Neuron (in vitro differentiated cells): ENCODE results near the gene FBXL13.
"Not testable (repeated sequence)": the region's sequence is repeated elsewhere in the genome, so short reads cannot be mapped to it uniquely, and the experiment has no call there.

ENCODE experiments used
- H2AFZ ChIP-seq: one replicate; pipeline ENCODE4 v1.6.1; 2013; ENCODE audit warnings: low read depth, mild to moderate bottlenecking, inconsistent platforms, low read length, moderate library complexity
- H3K27me3 ChIP-seq: one replicate; pipeline ENCODE4 v1.6.1; 2013; ENCODE audit warnings: low read length; ENCODE audit not compliant: insufficient read depth
- H3K36me3 ChIP-seq: one replicate; pipeline ENCODE4 v1.6.1; 2013; ENCODE audit warnings: low read length; ENCODE audit not compliant: insufficient read depth
- H3K4me1 ChIP-seq: one replicate; pipeline ENCODE4 v1.6.1; 2013; ENCODE audit warnings: low read length; ENCODE audit not compliant: insufficient read depth
- H3K4me3 ChIP-seq: 2 replicates; pipeline ENCODE4 v1.5.1; 2013; ENCODE audit warnings: mild to moderate bottlenecking, low read length, moderate library complexity
- H3K9me3 ChIP-seq: one replicate; pipeline ENCODE4 v1.6.1; 2013; ENCODE audit warnings: low read length

Gene FBXL13

DNA sequence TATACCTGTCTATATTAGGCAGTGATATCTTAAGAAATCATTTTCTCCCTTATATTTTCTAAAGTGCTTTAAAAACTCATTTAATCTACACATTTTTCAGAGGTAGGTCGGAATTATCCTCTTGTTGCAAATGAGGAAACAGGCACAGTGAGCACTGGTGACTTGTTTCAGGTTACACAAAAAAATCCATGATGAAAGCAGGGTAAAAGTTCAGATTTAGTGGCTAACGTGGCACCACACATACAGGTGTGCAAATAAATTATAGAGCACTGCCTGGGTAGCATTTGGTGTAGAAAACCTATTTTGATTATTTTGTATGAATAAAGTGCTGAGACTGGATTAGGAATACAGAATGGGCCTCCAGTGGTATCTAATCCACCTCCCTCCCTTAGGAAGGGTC, 26.9 kb upstream of the FBXL13 start:
- Histone ChIP-seq H3K9me3 (no peaks in the 10 kb centered on the region), H2AFZ (no peak overlapping the region), H3K27me3 (no peaks in the 10 kb centered on the region), H3K36me3 (peaks cover 47% of the 10 kb centered on the region), H3K4me1 (peaks cover 7% of the 10 kb centered on the region), H3K4me3 (no peak overlapping the region)

DNA sequence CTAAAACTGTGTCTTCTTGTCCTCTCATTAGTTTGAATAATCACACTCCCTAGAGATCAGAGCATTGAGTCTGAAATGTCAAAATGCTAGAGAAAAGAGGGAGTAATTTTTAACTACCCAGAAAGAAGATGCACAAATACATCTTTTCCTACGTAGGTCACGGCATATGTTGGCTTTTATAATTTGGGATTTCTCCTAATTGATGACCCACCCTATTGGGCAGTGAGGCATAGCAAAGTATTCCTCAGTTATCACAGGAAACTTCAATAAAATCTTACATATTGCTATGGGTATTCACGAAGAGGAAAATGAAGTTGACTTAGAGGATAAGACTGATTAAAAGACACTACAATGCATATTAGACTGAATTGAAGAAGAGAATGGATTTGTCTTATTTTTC, 25.8 kb upstream of the FBXL13 start:
- H3K4me3 ChIP-seq, result no peak overlapping the region
- peaks cover 53% of the 10 kb centered on the region for H3K36me3 ChIP-seq
- H3K9me3 ChIP-seq, result no peaks in the 10 kb centered on the region
- no peaks in the 10 kb centered on the region for H3K27me3 ChIP-seq
- no peaks in the 10 kb centered on the region for H3K4me1 ChIP-seq
- no peak overlapping the region for H2AFZ ChIP-seq

GRCh38 chr7:103097041-103097440, 22.4 kb upstream of the FBXL13 start:
- Histone ChIP-seq H3K4me3 (no peak overlapping the region), H3K9me3 (no peaks in the 10 kb centered on the region), H3K27me3 (no peaks in the 10 kb centered on the region), H3K36me3 (peaks cover 52% of the 10 kb centered on the region), H3K4me1 (no peaks in the 10 kb centered on the region), H2AFZ (no peak overlapping the region)

GRCh38 chr7:103095558-103095957, 21.0 kb upstream of the FBXL13 start:
- H3K27me3 ChIP-seq, H3K4me1 ChIP-seq, H3K9me3 ChIP-seq, H2AFZ ChIP-seq, H3K4me3 ChIP-seq: not testable (repeated sequence)
- H3K36me3 ChIP-seq, result peaks cover 48% of the 10 kb centered on the region

- Histone ChIP-seq H3K4me1 (no peaks in the 10 kb centered on the region), H3K27me3 (no peaks in the 10 kb centered on the region), H3K4me3 (no peak overlapping the region), H3K36me3 (peaks cover 62% of the 10 kb centered on the region), H2AFZ (no peak overlapping the region), H3K9me3 (no peaks in the 10 kb centered on the region)
Observed at GRCh38 chr7:103094102-103094501, 19.5 kb upstream of the FBXL13 start.

- H3K4me1 ChIP-seq, result no peaks in the 10 kb centered on the region
- peaks cover 68% of the 10 kb centered on the region for H3K36me3 ChIP-seq
- H3K4me3 ChIP-seq, result no peak overlapping the region
- no peaks in the 10 kb centered on the region for H3K9me3 ChIP-seq
- no peak overlapping the region for H2AFZ ChIP-seq
- H3K27me3 ChIP-seq, result no peaks in the 10 kb centered on the region
Observed at GRCh38 chr7:103093429-103093828, 18.8 kb upstream of the FBXL13 start.

- not testable (repeated sequence) for H3K4me1 ChIP-seq, H3K9me3 ChIP-seq, H3K27me3 ChIP-seq, H3K4me3 ChIP-seq, H2AFZ ChIP-seq
- H3K36me3 ChIP-seq, result peaks cover 71% of the 10 kb centered on the region
Observed at GRCh38 chr7:103092321-103092720, 17.7 kb upstream of the FBXL13 start.

GRCh38 chr7:103083210-103083609, 8.6 kb upstream of the FBXL13 start:
- H3K36me3 ChIP-seq, result peaks cover 47% of the 10 kb centered on the region

DNA sequence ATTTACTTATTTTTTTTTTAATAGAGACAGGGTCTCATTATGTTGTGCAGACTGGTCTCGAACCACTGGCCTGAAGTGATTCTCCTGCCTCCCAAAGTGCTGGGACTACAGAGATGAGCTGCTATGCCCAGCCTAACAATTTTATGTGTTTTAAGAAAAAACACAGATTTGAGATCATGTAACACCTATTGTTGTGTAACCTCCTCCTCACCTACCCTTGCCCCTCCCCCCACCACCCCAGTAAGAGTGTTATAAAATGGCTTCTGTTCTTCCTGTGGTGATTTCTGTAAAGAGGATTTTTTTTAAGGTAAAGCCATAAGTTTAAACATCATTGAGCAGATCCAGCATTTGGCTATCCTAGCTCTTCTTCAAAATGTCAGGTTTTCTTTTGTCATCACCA, 7.9 kb upstream of the FBXL13 start:
- Histone ChIP-seq H3K36me3 (peaks cover 46% of the 10 kb centered on the region), H3K4me1 (no peaks in the 10 kb centered on the region), H3K4me3 (no peak overlapping the region), H2AFZ (no peak overlapping the region), H3K27me3 (no peaks in the 10 kb centered on the region), H3K9me3 (no peaks in the 10 kb centered on the region)

More at GRCh38 chr7:103083210-103083609, 8.6 kb upstream of the FBXL13 start:
- no peaks in the 10 kb centered on the region for H3K9me3 ChIP-seq
- no peaks in the 10 kb centered on the region for H3K4me1 ChIP-seq
- H3K4me3 ChIP-seq, result no peak overlapping the region
- no peaks in the 10 kb centered on the region for H3K27me3 ChIP-seq
- H2AFZ ChIP-seq, result no peak overlapping the region

DNA sequence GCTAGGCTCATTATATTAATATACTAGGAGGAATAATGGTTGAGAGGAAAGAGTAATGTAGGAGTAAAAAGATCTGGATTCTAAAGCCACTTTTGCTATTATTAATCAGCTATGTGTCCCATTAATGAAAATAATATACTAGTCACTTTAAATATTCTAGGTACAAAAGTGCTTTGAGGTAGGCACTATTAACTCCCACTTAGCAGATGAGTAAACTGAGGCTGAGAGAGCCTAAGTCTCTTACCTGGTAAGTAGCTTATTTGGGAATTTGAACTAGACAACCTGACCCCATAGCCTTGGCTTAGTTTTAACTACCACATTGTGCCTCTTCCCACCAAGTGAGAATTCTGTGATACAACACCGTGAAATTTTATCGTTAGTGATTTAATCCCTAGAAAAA, 6.3 kb upstream of the FBXL13 start:
- no peak overlapping the region for H2AFZ ChIP-seq

GRCh38 chr7:103079836-103080235, 5.2 kb upstream of the FBXL13 start:
- H3K4me1 ChIP-seq, result peaks cover 6% of the 10 kb centered on the region
- no peak overlapping the region for H2AFZ ChIP-seq
- no peaks in the 10 kb centered on the region for H3K9me3 ChIP-seq
- peaks cover 35% of the 10 kb centered on the region for H3K36me3 ChIP-seq
- no peaks in the 10 kb centered on the region for H3K27me3 ChIP-seq
- H3K4me3 ChIP-seq, result no peak overlapping the region

More for the DNA sequence above, 6.3 kb upstream of the FBXL13 start:
- H3K4me1 ChIP-seq, result peaks cover 4% of the 10 kb centered on the region
- H3K27me3 ChIP-seq, result no peaks in the 10 kb centered on the region
- H3K4me3 ChIP-seq, result no peak overlapping the region
- H3K36me3 ChIP-seq, result peaks cover 40% of the 10 kb centered on the region
- H3K9me3 ChIP-seq, result no peaks in the 10 kb centered on the region

DNA sequence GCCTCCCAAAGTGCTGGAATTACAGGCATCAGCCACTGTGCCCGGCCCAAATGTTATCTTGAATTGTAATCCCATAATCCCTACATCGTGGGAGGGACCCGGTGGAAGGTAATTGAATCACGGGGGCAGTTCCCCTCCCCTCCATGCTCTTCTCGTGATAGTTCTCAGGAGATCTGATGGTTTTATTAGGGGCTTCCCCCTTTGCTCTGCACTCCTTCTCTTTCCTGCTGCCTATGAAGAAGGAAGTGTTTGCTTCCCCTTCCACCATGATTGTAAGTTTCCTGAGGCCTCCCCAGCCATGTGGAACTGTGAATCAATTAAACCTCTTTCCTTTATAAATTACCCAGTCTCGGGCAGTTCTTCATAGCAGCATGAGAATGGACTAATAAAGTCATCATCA, 3.6 kb upstream of the FBXL13 start:
- Histone ChIP-seq H3K36me3 (peaks cover 23% of the 10 kb centered on the region), H3K4me1 (peaks cover 14% of the 10 kb centered on the region)
- H2AFZ ChIP-seq, H3K9me3 ChIP-seq, H3K4me3 ChIP-seq, H3K27me3 ChIP-seq: not testable (repeated sequence)

DNA sequence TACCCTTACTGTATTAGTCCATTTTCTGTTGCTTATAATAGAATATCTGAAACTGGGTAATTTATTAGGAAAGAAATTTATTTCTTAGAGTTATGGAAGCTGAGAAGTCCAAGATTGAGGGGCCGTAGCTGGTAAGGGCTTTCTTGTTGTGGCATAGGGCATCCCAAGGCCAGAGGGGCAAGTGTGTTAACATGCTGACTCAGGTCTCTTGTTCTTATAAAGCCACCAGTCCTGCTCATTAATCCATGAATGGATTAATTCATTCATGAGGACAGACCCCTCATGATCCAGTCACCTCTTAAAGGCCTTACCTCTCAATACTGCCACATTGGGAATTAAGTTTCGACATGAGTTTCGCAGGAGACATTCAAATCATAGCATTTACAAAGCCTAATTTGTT, 2.7 kb upstream of the FBXL13 start:
- Histone ChIP-seq H2AFZ (no peak overlapping the region), H3K4me3 (no peak overlapping the region), H3K9me3 (no peaks in the 10 kb centered on the region), H3K27me3 (no peaks in the 10 kb centered on the region), H3K4me1 (peaks cover 14% of the 10 kb centered on the region), H3K36me3 (peaks cover 18% of the 10 kb centered on the region)

DNA sequence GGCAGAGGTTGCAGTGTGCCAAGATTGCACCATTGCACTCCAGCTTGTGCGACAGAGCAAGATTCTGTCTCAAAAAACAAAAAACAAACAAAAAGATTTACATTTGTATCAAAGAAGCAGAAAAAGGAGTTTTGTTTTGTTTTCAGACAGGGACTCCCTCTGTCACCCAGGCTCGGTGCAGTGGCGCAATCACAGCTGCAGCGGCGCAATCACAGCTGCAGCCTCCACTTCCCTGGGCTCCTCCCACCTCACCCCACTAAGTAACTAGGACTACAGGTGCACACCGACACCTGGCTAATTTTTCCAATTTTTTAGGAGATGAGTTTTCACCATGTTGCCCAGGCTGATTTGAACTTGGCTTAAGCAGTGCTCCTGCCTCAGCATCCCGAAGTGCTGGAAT, 2.2 kb upstream of the FBXL13 start:
- Histone ChIP-seq H3K4me1 (peaks cover 14% of the 10 kb centered on the region), H3K36me3 (peaks cover 18% of the 10 kb centered on the region), H3K4me3 (no peak overlapping the region), H2AFZ (no peak overlapping the region), H3K9me3 (no peaks in the 10 kb centered on the region), H3K27me3 (no peaks in the 10 kb centered on the region)
